Measurements from ENCODE around the gene TRPM3.

Gene TRPM3

DNA sequence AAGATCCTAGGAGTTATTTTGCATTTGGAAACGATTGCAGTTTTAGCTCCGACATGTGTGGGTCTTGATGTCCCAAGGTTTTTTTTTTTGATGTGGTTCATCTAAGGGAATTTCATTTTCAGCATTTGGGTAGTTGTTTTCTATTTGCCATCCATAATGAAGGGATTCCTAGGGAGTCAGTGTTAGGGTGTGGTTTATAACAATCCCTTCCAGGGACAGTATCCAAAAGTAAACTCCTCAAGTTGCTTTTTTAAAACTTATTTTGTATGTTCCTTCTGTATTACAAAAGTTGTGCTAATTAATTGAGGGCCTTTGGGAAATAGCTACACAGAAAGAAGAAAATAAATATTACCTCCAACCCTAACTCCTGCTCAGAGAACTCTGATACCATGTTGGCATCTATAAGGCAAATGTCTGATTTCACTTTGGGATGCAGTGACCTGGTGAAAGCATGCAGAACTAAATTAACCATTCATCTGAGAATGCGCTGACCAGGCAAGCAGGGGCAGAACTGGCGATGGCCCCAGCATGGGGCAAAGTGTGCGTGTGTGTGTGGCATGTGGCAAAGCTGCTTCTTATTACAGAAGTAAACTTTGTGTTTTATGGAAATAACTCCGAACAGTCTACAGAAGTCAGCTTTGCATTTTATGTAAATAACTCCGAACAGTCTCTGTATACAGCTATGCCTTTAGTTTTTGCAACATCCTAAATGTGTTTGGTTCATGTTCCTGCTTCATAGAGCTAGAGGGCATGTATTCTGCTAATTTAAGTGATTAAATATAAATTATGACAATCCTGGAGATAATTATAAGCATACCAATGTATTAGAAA is 237.2 kb downstream of the TRPM3 start:
- no peak for DNase-seq (ENCODE audit: low spot score)

DNA sequence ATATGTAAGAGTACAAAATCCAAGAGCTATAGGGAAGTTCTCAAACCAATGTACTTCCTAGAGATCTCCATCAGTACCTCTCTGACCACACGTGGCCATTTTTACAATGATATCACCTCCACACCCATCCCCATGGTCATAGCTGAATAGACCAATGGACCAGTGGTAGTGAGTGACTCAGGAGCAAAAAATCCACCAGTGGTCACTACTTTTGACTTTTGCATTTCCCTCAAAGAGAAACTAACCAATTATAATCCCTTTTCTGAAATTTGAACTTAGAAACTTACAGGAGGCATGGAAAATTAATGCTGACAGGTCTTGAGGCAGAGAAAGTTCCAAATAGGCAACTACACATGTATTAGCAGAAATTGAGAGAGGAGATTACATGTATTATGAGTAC is 238.4 kb downstream of the TRPM3 start:
- DNase-seq (ENCODE audit: low spot score), result no peak

DNA sequence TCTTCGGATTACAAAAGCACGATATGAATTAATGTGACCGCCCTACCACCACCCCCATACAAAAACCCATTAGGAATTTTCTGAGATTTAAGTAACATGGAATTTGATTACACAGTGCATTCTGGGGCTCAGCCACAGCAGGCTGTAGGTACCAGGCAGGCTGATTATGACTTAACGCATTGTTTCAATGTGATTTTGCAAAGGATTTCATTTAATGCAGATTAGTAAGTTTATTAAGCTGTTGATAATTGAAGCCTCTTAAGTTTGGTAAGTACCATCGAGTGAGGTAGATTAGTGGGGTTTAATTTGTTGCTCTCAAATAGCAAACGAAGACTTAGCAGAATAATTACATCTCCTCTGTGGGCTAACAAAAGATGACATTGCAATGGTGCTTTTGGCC is 240.1 kb downstream of the TRPM3 start:
- DNase-seq (ENCODE audit: low spot score), result no peak

DNA sequence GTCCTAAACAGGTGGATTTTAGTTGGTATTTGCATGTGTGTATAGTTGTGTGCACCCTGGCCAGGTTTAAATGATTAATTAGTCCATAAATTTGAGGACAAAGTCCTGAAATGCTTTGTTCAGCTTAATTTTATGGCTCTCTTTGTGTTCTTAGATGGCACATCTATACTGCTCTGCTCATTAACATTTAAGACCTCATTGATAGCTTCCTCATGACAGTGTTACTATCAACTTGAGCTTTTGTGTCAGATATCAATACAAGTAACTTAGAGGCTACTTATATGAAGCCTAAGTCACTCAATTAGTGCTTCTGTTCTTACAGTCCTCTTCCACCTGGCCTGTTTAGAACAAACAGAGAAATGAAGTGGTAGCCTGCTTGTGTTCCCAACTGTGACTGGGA is 240.9 kb downstream of the TRPM3 start:
- DNase-seq (ENCODE audit: low spot score), result no peak

DNA sequence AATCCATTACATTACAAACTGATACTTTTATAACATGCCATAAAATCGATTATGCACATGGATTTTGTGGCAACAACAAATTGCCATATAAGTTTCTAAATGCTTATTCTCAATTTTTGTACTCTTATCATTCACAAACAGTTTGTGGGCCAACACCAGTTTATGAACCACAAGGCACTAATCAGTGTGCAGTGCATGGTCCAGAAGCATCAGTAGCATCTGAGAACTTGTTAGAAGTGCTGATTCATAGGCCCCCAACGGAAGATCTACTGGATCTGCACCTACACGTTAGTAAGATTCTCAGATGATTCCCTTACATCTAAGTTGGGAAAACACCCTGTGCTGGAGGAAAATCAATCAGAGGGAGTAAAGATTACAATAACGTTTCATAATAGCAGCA is 242.8 kb downstream of the TRPM3 start:
- DNase-seq (ENCODE audit: low spot score), result no peak

DNA sequence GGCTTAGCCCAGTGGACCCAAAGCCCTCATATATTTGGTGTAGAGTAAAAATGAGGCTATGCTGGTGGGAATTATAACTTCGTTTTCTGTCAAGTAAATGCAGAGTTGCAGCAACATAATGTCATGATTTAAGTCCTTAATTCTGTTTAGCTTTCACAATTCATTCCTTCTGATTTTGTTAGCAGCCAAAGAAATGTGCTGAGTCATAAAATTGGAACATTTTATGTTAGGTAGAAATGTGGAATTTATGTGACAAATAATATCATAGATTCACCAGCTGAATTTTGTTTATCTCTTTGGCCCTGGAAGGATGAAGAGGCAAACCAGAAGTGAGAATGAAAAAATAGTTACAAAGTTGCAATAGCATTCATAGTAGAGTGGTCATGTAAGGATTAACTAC is 247.0 kb downstream of the TRPM3 start:
- no peak for DNase-seq (ENCODE audit: low spot score)

DNA sequence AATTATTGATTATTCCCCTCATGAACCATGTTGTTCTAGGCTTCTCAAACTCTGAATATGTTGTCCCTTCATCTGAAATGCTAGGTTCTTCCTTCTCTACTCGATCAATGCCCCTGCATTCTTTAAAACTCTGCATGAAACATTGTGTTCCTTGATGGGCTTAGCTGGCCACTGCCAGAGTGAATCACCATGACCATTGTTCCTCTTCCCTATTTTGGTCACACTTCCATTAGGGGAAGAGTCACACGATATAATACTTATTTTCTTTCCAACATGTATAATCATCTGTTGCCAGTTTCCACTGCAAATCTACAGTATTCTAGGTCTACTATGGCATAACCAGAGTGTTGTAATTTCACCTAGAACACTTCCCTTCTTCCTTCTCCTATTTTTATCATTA is 247.9 kb downstream of the TRPM3 start:
- no peak for DNase-seq (ENCODE audit: low spot score)

DNA sequence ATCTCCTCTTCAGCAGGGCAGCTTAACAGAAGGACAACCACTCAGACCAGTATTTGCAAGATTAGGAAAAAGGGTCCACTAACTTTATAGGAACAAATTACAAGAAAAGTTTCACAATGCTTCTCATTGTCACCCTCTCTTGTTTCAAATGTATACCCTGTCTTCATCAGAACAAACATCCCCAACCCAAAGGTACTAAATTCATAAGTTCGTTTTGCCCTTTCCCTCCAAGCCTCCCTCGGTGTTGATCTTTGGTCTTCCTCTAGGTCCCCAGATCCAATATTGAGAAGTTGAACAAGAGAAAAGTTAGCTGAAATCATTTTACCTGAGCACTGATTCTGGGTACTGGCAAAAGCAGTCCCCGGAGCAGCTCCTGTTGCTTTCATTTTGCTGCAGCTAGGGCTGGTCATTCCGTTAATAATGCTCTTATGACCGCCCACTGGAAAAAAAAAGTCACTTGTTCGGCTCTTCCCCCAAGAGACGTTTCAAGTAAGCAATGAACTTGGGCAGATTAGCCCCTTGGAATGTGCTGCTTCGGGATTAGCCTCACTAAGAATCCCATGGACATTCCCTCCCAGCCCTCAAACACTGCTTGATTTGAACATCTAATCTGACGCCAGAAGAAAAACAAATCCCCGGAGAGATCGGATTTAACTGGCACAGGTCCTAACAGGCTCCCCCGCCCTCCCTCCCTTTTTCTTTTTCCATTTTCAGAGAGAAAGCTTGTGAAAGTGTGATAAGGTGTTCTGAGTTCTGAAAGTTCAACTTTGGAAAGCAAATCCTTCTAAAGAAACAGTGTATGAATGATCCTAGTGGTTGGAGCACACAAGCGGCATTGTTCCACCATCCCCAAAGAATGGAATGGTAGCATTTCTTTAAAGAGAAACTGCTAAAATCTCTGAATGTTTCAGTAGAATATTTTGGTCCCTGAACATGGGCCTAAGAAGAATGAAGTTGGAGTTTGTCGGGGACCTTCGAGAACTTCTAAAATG is 252.5 kb downstream of the TRPM3 start:
- peak; percentile 6 for DNase-seq (ENCODE audit: low spot score)

DNA sequence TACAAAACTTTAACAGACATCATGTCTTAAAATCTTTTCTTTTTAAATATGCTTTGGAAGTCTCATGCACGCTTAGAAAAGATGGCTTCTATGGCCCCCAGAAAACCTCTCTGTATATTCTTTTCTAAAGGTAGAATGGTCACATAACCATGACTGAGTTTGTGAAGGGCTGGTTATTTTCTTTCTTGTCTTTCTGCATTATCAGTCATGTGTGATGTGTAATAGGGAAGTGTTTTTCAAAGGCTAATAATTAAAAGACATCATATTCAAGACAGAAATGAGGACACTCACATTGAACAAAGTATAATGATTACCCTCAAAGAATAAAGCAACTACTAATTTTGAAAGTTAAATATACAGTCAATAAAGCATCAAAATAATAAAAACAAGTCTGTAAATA is 253.4 kb downstream of the TRPM3 start:
- DNase-seq (ENCODE audit: low spot score), result no peak

DNA sequence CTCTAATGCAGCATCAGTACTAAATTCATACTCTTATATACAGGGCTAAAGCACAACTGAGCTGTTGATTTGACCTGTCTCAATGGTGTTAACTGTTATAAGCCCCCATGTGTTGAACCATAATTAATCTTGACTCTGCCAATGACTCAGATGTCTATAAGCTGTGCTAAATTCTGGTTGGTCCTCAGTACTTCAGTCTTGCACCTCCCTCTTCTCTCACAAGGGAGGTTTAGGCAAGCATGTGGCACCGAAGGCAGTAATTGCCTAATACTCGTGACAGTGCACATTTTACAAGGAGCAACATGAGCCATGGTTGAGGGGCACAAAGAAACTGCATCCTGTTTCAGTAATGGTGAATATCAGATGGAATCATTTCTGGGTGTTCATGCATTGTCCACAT is 255.9 kb downstream of the TRPM3 start:
- no peak for DNase-seq (ENCODE audit: low spot score)

DNA sequence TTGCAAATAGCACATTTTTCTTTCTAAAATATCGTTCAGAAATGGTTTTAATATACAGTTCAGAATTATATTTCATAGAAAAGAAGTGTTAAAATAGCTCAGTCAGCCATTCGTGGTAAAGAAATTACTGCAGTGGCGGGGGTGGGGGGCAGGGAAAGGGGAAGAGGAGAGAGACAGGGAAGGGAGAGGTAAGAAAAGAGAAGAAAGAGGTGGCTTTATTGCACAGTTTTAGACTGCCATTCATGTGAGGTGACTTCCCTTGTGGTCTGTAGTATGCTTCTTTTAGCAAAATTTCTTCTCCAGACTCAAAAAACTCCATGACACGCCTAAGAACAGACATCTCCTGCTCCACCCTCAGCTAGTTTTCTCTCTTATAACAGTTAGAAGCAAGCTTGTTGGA is 259.6 kb downstream of the TRPM3 start:
- no peak for DNase-seq (ENCODE audit: low spot score)

DNA sequence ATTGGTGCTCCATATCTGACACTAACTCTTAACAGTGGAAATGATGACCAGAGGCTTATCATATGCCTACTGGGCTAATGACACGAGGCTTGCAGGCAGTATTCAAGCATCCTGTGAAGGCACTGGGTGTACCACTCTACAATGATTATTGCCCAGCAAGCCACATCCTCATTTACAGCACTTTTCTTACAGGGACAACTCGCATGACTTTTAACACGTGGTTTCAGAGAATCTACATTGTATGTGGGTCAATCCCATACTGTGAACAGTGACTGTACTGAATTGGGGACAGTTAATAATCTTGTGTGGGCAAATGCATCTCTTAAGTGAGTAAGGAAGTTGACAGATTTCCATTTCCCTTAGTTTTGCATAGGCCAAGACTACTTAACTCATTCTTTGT is 260.0 kb downstream of the TRPM3 start:
- DNase-seq (ENCODE audit: low spot score), result no peak

DNA sequence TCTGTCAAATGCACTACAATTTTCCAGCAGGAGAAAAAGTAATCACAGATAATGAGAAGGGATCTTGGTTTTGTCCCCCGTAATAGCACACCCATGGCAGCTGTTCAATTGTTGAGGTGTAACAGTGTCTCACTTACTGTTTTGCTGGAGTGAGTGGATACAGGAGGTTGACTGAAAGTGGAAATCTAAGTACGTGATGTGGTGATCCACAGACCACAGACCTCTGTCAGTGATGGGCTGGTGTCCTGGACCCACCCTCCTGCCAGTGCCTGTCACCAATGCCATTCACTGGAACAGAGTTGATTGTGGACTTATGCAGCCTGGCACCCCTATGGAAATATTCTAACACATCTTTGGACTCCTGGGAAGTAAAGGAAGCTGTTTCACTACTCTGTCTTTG is 261.7 kb downstream of the TRPM3 start:
- no peak for DNase-seq (ENCODE audit: low spot score)

DNA sequence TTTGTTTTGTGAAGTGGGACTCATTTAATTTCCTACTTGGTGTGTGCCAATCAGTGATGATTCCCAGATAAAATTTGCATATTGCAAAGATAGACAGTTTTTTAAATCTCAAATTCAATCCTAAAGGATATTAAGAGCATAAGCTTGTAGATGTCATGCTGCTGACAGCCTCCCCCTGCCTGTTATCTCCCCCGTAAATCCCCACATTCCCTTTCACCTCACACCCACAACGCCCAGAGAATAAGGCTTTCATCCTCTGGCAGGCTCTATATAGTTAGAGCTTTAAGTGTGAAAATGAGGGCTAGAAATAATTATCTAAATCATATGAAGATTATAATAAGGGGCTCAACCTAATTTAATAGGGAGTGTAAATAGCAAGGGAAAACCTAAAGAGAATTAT is 265.0 kb downstream of the TRPM3 start:
- DNase-seq (ENCODE audit: low spot score), result no peak

DNA sequence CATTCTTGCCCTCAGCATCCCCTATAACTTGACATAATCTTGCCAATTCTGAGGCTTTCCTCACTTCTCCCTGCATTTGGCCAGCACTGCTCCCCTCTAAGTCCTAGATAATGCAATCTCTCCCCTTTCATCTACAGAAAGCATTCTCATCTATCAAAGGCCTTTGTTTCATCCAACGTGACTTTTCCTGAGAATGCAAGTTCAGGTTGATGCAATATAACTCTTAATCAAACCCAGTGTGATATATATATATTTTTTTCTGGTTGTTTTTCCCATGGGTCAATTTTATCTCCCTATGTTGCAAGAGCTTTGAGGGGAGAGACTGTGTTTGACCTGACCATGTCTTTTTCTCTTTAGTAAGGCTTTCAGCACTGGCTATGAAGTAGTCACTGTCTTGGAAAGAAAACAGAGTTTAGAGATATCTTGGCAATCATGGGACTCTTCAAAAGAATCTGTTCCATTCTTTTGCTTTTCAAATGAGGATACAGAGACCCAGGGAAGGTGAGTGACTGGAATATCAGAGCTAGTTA is 268.6 kb downstream of the TRPM3 start:
- no peak for DNase-seq (ENCODE audit: low spot score)

DNA sequence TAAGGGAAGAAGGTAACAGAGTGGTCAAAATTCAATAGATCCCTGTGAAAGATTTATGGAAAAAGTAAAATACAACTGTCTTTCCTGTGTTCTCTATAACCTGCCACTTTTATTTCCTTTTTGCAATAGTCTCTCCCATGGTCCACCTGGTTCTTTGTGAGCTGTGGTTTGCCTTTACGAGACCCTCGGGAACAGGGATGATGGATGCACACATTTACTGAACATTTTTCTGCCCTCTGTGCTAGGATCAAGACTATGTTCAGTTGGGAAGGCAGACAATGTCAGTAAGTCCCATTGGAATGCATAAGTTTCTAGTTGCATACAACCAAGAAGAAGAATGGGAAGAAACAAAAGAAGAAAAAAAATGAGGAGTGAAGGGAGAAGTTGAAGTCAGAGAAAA is 281.2 kb downstream of the TRPM3 start:
- no peak for DNase-seq (ENCODE audit: low spot score)

DNA sequence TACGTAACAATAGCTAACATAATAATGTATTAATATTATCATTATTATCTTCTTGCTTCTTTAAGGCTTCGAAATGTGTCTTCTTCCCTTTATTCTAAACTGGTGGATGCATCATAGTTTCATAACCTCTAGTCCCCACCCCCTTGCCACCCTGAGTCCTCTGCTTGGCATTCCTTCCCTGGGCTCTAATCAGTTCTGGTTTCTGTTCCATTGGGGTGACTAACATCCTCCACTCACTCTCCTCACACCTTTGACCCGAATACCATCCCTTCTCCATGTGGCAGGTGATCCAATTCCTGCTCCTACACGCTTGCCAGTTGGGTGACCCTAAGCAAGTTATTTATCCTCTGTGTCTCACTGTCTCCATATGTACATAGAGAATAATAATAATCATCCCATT is 286.1 kb downstream of the TRPM3 start:
- DNase-seq (ENCODE audit: low spot score), result no peak

DNA sequence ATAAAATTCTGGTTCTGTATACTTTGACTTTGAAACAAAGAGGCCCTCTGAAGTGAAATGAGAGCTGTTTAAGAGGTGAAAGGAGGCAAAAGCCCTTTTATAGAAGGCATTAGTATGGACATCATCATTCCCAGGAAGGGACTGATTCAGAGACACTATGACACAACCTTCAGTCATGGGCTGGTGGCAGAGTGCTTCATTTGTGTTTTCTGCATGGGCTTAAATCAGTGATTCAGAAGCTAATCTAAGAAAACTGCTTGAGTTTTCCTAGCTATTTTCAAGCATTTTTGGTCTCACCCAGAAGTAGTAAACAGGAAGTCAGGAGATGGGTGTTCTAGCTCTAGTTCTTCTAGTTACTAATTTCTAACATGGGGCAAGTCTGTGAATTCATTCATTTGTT is 288.9 kb downstream of the TRPM3 start:
- no peak for DNase-seq (ENCODE audit: low spot score)

DNA sequence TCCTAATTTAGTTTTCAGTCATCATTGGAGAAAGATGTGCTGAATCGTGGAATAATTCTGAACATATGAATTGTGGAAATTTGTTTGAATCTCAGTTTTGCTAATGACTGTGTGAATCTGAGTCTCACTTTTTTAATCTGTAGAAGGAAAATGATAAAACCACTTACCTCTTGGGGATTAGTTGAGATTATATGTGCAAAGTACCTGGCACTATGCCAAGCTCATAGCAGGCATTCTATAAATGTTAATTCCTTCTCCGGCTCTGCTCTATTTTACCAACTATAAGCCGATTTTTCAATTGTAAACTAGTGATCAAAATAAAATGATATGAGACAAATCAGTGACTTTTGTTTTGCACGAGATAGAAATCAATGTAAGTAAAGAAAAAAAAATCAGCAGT is 290.8 kb downstream of the TRPM3 start:
- no peak for DNase-seq (ENCODE audit: low spot score)

DNA sequence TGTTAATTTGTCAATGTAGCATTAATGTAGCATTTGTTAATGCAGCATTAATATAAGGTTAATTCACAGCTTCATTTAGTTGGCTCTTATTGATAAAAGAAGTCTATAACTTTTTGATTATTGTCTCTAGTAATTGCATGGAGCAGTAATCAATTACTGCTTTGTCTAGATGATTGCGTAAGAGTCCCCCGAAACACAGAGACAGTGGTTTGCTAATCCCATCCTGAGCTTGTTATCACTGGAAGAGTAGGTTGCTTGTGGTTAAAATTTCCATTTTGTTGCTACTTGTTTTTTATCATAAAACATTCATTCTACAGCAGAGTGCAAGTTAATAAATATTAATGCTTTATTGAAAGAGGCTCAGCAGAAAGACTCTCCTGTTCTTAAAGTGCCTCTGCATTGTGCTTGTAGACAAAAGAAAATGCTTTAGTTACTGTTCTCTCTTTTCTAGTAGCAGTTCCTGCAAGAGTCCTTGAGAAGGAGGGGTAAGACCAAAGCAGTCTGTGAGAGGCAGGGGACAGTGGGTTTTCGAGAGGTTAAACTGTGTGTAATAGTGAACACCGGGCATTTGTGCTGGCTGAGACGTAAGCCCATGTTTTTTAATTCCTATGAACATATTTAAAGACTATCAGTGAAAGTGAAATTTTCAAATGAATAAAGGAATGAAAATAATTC is 291.7 kb downstream of the TRPM3 start:
- no peak for DNase-seq (ENCODE audit: low spot score)

DNA sequence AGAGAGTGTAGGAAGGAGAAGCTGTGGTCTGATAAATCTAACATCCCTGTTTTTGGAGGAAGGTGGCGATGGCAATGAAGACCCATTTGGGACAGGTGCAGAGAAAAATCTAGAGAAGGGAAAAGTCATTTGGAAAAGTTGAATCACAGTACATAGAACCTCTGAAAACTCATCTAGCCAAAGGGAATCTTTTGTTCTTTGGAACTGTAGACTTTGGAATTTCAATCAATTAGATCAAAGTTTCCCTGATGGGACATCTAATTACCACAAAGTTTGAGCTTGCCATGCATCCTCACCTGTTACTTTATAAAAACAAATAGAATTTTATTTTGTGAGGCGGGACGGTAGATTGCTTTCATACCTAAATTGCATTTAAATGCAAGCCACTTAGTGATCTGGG is 294.9 kb downstream of the TRPM3 start:
- DNase-seq (ENCODE audit: low spot score), result no peak

DNA sequence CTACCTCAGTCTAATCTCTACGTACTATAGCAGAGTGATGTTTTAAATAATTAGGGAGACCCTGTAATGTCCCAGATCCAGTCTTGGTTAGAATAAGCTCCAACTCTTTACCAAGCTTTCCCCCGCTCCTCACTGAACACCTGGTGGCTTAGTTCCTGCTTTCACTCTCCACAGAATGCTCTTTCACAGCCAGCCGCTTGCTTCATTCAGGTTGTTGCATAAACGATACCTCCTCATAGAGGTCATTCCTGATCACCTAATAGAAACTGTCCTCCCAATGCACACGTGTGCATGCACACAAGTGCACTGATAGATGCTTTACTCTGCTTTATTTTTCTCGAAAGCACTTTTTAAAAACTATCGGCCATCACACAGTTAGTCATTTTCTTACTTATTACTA is 298.1 kb downstream of the TRPM3 start:
- no peak for DNase-seq (ENCODE audit: low spot score)

Measured in Ammon's horn (tissue), 1 donor.